ENCODE data around the gene SCFD2.
"Not testable (repeated sequence)": the region's sequence is repeated elsewhere in the genome, so short reads cannot be mapped to it uniquely, and the experiment has no call there.

The SCFD2 gene

DNA sequence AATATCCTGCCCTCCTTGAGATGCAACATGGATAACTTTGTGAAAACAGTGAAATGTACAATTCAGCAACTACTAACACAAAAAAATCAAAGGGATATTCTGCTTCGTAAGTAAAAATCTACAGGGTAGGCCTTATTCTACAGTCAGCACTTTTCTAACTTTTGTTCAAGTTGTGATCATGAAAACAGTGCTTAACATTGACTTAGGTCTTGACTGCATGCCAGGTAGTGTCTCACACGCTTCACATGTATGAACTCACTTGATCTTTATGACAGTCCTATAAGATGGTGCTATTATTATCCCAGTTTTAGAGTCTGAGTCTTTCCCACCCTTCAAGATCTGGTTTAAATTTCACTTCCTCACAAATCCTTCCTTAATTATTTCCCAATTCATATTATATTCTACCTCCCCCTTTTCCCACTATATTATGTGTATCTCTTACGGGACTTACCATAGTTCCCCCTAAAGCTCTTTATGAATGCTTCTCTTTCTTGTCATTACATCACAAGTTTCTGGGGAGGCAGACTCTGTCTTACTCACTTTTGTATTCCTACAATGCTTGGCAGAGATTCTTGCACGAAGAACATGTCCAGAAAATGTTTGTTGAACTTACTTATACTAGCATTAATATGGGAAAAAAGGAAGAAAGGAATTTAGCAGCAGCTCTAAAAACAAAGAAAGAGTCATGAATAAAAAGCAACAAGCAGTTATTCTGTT, 179.8 kb downstream of the SCFD2 start:
- FAIRE-seq, result no peak

DNA sequence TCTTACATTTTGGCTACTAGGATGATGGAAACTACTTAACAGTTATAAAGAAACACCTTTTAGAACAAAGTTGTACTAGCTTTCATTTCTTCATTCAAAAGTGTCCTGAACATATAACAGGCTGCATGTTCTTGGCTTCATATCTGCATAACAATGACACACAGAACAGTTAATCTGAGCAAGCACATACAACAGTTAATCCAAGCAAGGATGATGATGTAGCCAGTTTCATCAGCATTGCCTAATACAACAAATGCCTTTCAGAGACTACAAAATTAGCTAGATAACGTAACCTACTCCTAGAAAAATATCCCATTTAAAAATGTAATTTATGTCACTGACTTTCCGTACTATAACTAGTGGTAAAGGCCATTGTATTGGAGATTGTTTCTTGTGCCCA, 182.1 kb downstream of the SCFD2 start:
- FAIRE-seq, result no peak

DNA sequence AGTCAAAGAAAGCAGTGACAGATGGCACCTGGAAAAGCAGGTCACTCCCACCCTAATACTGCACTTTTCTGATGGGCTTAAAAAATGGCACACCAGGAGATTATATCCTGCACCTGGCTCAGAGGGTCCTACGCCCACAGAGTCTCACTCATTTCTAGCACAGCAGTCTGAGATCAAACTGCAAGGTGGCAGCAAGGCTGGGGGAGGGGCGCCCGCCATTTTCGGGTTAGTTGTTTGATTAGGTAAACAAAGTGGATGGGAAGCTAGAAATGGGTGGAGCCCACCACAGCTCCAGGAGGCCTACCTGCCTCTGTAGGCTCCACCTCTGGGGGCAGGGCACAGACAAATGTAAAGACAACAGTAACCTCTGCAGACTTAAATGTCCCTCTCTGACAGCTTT, 188.1 kb downstream of the SCFD2 start:
- not testable (repeated sequence) for FAIRE-seq

DNA sequence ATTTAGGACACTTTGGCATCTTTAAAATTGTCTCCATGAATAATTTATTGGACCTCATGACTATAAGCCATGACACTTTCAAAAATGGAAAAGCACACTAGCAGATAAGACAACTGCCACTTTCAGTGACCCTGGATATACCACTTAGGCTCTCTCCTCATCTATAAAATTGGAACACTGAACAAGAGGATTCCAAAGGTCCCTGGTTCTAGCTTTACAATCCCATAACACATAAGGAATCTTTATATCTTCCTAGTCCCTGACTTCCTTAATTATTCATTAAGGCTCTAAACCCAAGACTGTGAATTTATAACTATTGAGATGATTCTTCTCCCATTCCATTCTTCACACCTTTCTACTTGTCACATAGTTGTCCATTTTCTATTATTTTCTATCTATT, 190.2 kb downstream of the SCFD2 start:
- no peak for FAIRE-seq

DNA sequence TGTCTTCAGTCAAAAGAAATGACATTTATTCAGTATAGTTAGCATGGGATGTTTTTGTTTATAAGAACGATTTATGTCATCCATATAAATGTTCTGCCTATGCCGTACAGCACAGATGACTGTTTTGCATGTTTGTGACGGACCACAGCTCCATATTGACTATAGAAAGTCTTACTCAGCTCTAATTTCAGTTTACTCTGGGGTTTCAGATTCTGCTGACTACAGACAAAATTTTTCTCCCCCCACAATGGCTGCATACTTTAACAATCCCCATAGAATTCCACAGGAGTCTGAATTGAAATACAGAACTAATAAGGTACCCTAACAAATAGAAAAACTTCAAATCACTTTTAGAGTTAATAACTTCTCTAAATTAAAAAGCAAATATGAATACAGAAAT, 191.0 kb downstream of the SCFD2 start:
- no peak for FAIRE-seq

DNA sequence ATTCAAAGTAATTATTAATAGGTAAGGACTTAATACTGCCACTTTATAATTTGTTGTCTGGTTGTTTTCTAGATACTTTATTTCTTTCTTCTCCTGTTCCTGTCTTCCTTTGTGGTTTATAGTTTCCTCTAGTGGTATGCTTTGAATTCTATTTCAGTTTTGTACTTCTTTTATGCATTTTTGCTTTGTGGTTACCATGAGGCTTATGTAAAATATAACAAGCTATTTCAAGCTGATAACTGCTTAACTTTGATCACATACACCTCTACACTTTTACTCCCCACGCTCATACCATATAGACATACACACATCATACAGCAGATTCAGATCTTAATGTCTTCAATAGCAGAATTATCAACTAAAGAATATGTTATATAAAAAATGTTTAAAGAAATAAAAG, 192.3 kb downstream of the SCFD2 start:
- no peak for FAIRE-seq

DNA sequence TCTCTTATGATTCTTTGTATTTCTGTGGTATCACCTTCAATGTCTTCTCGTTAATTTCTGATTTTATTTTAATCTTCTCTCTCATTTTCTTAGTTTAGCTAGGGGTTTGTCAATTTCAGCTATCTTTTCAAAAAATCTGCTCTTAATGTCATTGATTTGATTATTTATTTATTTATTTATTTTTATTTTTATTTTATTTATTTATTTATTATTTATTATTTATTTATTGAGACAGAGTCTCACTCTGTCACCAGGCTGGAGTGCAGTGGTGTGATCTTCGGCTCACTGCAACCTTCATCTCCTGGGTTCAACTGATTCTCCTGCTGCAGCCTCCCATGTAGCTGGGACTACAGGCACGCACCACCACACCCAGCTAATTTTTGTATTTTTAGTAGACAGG, 194.1 kb downstream of the SCFD2 start:
- FAIRE-seq, result no peak

DNA sequence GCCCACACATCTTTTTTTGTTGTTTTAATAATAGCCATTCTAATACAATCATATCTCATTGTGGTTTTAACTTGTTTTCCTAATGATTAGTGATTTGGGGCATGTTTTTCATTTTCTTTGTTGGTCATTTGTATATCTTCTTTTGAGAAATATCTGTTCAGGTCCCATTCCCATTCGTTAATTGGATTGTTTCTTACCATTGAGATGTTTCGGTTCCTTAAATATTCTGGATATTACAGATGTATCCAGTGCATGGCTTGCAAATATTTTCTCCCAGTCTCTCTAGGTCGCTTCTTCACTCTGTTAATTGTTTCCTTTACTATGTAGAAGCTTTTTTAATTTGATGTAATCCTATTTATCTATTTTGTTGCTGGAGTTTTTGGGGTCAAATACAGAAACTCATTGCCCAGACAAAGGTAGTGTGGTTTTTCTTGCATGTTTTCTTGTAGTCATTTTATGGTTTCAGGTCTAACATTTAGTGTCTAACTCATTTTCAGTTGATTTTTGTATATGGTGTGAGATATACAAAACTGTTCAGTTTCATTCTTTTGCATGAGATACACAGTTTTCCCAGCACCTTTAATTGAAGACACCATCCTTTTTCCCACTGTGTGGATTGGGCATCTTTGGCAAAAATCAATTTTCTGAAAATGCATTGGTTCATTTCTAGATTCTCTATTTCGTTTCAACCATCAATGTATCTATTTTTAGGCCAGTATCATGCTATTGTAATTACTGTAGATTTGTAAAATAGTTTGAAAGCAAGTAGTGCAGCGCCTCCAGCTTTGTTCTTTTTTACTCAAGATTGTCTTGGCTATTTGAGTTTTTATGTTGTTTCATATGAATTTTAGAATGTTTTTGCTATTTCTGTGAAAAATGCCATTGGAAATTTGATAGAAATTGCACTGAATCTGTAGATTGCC, 195.9 kb downstream of the SCFD2 start:
- no peak for FAIRE-seq

DNA sequence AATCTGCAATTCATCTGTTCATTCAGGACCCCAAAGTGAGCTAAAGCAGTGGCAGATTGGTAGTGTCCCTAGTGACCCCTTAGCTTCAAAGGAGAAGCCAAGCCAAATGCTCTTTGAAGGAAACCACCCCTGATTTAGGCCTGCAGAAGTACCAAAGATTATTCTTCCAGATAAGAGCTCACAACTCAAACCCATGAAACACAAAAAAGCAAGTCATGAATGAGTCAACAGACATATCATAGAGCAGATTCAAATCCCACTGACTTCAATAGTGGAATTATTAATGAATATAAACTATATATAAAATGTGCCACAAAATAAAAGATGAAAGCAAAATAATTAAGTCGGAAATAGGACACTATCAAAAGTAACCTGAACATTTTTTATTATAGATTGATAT, 197.6 kb downstream of the SCFD2 start:
- FAIRE-seq, result no peak

DNA sequence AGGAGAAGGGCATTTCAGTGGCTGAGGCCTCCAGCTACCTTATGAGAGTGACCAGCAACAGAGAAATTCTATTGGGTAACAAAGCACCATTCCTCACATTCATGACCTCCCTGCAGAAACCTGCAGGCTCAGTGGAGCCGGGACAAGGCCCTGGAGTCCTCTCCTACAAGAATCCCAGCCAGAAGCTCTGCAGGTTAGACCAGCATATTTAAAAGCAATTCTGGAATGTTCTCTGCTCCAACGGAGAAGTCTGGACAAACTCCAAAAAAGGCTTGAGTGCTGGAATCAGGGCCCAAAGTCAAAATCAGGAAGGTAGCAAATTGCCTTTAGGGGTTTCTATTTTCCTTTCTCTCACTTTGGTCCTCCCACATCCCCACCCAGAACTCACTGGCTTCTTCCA, 202.9 kb downstream of the SCFD2 start:
- no peak for FAIRE-seq

DNA sequence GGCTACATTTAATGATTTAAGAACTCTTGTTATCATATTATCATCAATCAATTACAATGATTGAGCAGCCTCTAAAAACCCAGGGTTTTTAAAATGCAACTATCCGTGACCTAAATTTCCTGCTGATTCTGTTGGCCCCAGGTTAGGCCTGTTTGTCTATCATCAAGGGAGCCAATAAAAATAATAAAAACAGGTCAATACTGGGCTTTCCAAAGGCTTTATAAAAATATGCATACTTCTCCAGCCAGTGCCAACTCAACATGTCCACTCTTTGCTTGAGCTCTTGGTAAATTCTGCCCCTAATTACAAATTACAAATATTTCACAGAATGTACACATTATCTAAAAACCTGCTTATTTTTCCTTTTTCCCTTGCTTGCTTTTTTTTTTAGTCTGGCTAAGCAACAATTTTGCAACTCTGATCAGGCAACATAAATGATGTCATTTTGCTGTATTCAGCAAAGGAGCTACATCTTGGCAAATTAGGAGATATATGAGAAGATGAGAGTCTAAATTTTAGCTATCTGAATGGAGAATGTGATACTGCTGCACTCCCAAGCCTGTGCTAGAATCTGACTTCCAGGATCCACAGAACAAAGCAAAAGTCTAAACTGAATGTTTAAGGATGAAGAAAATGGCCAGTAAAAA, 204.0 kb downstream of the SCFD2 start:
- no peak for FAIRE-seq

DNA sequence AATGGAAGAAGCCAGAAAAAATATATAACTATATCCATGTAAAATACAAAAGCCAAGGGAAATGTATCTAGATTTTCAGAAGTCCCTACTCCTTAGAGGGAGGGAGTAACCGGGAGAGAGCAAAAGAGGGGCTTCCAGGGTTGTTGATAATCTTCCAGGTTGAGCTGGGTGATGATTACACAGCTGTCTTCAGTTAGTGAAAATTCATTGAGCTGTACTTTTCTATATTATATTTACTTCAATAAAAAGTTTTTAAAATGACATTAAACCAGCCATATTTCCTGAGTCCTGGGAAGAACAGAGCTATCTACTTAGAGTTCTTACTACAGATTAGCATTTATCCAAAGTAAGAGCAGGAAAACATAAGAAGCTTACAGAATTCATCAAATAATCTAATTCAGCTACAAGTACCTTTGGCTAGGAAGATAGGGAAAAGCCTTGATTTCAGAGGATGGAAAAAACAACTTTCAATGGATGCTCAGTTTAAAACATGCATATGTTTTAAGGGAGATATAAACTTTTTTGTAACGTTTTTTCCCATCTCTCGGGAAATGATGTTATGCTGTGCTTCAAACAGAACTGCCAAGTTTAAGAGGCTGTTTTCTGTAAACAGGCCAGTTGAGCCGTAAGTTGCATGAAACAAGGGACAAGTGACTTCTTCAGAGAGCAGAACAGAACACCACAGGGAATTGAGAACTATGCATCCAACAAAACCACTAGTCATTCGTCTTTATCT, 204.6 kb downstream of the SCFD2 start:
- no peak for FAIRE-seq

DNA sequence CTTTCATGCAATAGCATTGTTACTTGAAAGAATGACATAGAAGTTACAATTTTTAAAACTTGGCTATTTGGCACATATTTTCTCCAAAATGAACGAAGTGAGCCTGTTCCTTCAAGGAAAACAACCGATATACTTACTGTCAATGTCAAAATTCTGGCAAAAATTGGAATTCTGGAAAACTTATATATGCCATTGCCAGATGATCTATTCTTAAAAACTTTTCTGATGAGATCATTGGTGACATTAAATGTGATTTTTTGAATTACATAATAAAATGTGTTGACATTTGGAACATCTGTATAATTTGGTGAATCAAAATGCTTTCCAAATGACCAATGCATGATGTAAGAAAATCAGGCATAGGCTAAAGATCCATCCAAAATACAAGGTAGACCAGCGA, 209.0 kb downstream of the SCFD2 start:
- no peak for FAIRE-seq

DNA sequence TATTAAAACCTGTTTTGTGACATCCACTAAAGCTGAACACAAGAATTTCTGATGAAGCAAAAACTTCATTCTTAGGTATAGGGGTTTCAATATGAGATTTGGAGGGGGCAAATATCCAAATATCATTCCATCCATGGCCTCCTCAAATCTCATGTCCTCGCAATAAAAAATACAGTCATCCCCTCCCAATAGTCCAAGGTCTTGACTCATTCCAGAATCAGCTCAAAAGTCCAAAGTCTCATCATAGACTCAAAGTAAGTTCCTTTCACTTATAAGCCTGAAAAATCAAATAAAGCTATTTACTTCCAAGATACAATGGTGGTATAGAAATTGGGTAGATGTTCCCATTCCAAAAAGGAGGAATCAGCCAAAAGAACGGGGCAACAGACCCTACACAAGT, 213.4 kb downstream of the SCFD2 start:
- no peak for FAIRE-seq

DNA sequence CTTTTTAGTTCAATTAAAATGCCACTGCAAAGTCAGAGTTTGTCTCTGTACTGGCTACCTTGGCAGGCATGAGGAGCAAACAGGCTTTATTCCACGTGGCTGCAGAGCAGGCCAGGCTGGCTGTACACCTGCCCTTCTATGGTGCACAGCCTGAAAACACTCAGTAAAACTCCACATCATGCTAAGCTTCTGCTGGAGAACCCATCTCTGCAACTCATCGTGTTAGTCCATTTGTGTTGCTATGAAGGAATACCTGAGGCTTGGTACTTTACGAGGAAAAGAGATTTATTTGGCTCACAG, 214.4 kb downstream of the SCFD2 start:
- FAIRE-seq, result no peak

DNA sequence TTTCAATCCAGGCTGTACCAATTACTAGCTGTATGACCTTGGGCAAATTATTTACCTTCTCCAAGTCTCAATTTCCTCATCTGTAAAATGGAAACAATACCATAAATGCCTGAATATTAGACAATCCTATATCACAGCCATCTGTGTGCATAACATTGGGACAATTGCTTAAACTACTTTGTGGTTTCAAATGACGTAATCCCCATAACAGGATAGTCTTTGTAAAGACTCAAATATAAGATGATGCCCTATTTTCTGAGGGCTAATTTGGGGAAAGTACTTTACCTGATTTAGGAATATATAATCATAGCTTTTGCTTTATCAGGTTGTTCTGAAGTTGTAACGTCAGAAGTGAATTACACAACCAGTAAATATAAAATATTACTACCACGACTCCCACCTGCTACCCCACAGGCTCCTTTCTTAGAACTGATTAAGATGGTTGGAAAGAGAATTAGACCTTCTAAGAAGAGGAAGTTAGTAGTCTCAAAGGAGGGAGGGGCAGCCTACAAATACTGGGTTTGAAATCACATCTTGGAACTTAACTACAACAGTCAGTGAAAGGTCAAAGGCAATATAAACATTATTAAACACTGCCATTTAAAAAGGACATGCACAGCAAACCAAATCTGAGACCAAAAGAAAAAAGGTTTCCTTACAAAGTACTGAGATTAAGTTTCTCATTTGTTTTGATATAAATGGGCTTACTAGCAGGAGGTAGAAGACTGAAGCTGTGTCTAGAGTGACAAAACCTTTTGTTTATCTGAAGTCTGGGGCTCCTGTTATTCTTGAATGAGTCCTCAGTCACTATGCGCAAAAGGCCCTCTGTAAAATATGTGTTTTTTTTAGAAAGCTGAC, 215.0 kb downstream of the SCFD2 start:
- no peak for FAIRE-seq

DNA sequence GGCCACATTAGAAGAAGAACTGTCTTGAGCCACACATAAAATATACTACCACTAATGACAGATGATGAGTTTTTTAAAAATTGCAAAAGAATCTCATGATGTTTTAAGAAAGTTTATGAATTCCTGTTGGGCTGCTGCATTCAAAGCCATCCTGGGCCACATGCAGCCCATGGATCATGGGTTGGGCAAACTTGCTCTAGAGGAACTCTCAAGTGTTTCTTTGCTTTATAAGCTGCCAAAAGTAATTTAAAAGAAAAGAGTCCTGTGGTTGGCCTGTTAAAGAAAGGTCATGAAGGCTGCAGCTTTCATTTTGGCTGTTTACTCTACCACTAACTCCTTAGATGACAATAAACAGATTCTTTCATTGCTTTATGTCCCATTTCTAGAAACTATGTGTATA, 218.2 kb downstream of the SCFD2 start:
- no peak for FAIRE-seq

DNA sequence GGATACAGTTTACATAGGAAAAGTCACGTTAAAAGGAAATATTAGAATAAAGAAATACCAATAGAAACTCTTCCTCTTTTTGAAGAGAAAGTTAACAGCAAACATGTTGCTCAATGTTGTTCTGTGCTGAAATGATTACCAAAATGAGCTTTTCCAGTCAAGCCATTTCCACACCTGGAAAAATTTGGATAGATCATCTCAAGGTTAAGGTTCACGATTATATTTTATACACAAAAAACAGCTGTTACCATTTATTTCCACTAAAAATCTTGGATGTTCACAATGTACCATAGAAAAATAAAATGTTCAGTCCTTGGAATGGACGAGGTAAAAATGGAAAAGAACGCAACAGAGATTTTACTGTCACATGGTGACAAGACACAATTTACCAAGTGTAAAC, 218.7 kb downstream of the SCFD2 start:
- no peak for FAIRE-seq

DNA sequence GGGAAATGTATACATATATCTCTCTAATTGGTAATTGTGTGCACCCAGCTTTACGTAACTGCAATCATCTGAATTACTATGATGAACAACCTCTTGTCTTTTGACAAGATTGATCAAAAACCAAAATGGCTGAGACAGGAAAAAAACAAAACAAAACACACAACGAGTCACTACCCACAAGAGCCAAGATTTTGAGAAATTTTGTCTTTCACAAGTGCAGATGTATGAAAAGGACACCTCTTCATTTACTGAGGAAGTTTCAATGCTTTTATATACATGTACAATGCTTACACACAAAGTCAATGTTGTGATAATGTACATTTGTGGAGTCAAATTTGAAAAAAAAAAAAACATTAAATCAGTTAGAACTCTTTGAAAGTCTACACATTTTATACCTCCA, 224.6 kb downstream of the SCFD2 start:
- FAIRE-seq, result no peak

DNA sequence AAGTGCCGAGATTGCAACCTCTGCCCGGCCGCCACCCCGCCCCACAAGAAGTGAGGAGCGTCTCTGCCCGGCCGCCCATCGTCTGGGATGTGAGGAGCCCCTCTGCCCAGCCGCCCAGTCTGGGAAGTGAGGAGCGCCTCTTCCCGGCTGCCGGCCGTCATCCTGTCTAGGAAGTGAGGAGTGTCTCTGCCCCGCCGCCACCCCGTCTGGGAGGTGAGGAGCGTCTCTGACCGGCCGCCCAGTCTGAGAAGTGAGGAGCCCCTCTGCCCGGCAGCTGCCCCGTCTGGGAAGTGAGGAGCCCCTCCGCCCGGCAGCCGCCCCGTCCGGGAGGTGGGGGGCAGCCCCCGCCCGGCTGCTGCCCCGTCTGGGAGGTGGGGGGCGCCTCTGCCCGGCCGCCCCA, 226.6 kb downstream of the SCFD2 start:
- FAIRE-seq, result not testable (repeated sequence)

DNA sequence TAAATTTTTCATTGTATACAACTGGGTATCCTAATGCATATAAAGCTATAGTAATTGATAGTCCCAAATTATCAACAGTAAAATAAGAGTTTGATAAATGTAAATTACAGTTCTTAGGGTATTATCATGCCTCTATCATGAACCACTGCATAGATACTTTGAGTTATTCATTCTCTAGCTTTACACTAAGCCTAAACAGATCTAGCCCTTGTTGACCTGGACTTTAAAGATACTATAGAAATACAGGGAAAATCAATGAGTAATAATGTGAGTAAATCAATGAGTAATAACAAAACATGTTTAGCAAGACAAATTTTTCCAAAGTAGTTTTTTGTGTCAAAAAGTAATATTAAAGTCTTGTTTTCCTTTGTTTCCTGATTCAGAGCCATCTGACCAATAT, 228.4 kb downstream of the SCFD2 start:
- FAIRE-seq, result no peak

DNA sequence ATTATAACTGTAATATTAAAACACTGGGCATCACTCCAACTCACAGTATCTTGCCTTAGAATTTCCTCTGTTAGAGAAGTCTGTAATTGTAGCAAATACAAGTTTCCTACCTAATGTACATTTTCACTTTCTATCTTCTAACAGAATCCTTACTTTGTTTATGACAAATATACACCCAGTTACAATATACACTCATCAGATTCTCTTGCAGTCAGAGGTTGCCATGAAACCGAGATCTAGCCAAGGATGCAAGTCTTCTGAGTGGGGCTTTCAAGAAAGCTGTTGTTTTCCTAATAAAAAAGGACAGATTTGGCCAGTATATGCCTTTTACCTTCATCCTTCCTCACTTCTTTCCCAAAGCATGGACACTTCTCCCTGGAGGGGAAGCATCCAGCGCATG, 228.9 kb downstream of the SCFD2 start:
- FAIRE-seq, result no peak
